ENCODE measurements around the gene TBX3. TPM values are rescaled to one million over a fixed set of nuclear protein-coding genes. Genes with fewer than 3 reads are reported as not detected.

TBX3 gene
- total and polyA plus RNA-seq, 2 donors (not counting 3 experiments of a cell fraction or from before 2014, with no cell fraction given) = 0.52 to 2.0 TPM

GRCh38 chr12:114649585-114649984 lies 34.4 kb downstream of the TBX3 start:
- no peaks in the 10 kb centered on the region for H4K20me1 ChIP-seq (replicated peaks; ENCODE audit: control insufficient read depth, extremely low read depth, insufficient read depth, low read length)
- POLR2A ChIA-PET = interaction anchor here (0.7 kb wide), 1 partner anchor 1330 kb away, joined by 3 read pairs; no protein-coding TSS in a partner anchor

More at GRCh38 chr12:114649585-114649984, 34.4 kb downstream of the TBX3 start:
- H3K27ac ChIP-seq (ENCODE audit: insufficient read depth, low read depth, low read length) = no peak overlapping the region
- H3K9me3 ChIP-seq (replicated peaks; ENCODE audit: control insufficient read depth, insufficient read depth, low read length) = no peaks in the 10 kb centered on the region
- no peaks in the 10 kb centered on the region for H3K27me3 ChIP-seq (ENCODE audit: control insufficient read depth in 2 of 2, insufficient read depth in 2 of 2, low read length in 2 of 2)
- no peak overlapping the region for H3K4me2 ChIP-seq (ENCODE audit: insufficient read depth, low read length)
- CTCF ChIA-PET = interaction anchor here (1.0 kb wide), 1 partner anchor 12 kb away, joined by 3 read pairs; no protein-coding TSS in a partner anchor
- no TSS peak for BruUV-seq (replicated peaks)
- TF ChIP-seq EZH2 (IDR thresholded peaks at IDR 0.05; ENCODE audit: borderline replicate concordance, low read depth, low read length, severe bottlenecking) (no peak), MAX (IDR thresholded peaks at IDR 0.05; ENCODE audit: insufficient read depth, insufficient read length) (no peak), MYC (IDR thresholded peaks at IDR 0.05; ENCODE audit: low read depth, low read length) (no peak), POLR2AphosphoS5 (IDR thresholded peaks at IDR 0.05; ENCODE audit: insufficient read depth, low read depth, low read length) (no peak), JUN (IDR thresholded peaks at IDR 0.05; ENCODE audit: borderline replicate concordance, insufficient read depth, insufficient read length, low read depth) (no peak), CTCF (IDR thresholded peaks at IDR 0.05; ENCODE audit: extremely low read depth in 1 of 2, insufficient read depth in 1 of 2, low read depth in 1 of 2, low read length in 2 of 2) (no peak), POLR2A (IDR thresholded peaks at IDR 0.05; ENCODE audit: low read depth, low read length) (no peak), GATA2 (IDR thresholded peaks at IDR 0.05; ENCODE audit: insufficient read depth, insufficient read length, low read depth, low read length) (no peak), FOS (IDR thresholded peaks at IDR 0.05; ENCODE audit: borderline replicate concordance, insufficient read depth, low read length) (no peak)
- no peaks in the 10 kb centered on the region for H3K36me3 ChIP-seq (ENCODE audit: control insufficient read depth in 2 of 2, extremely low read depth in 1 of 2, insufficient read depth in 2 of 2, low read length in 2 of 2)
- no peaks in the 10 kb centered on the region for H3K4me1 ChIP-seq (ENCODE audit: control insufficient read depth, extremely low read depth, insufficient read depth, low read length)
- no peak for DNase-seq (ENCODE audit: low read depth, low spot score)
- FAIRE-seq = no peak
- H3K79me2 ChIP-seq (ENCODE audit: control insufficient read depth, insufficient read depth, low read length) = no peaks in the 10 kb centered on the region
- no peaks in the 10 kb centered on the region for H3K9me1 ChIP-seq (replicated peaks; ENCODE audit: control insufficient read depth, extremely low read depth, insufficient read depth, low read length)
- H3K9ac ChIP-seq (replicated peaks; ENCODE audit: extremely low read depth, insufficient read depth, low read length) = no peak overlapping the region
- intact Hi-C loops (cut with micrococcal nuclease) (no loop called here), dilution Hi-C loops (cut with MboI; ENCODE audit: extremely low pct_ligation_motif_present, low sequenced_read_pairs) (no loop called here)
- no peak overlapping the region for H2AFZ ChIP-seq (ENCODE audit: low read depth, low read length)
- H3K4me3 ChIP-seq (replicated peaks in 1 of 3; ENCODE audit: insufficient read depth in 1 of 3, low read depth in 1 of 3, low read length in 3 of 3) = no peak overlapping the region

Measured in endothelial cell of umbilical vein (primary cell).